Activated naive CD4-positive, alpha-beta T cell treated with anti-CD3 and anti-CD28 coated beads, Interleukin-2, amount 50 U/mL, for 72 hours (primary cell): ENCODE measurements around the gene EMP1. TPM values are rescaled to one million over a fixed set of nuclear protein-coding genes. Genes with fewer than 3 reads are reported as not detected.
"Not testable (repeated sequence)": the region's sequence is repeated elsewhere in the genome, so short reads cannot be mapped to it uniquely, and the experiment has no call there.

Experiments used
- ATAC-seq, 2 donors: fragments of 150-1000 bp; cut with Tn5 transposase; 2 replicates each; pipeline ENCODE4 v1.10.0; 2021; ENCODE audit warnings: mild to moderate bottlenecking in 2 of 2, moderate library complexity in 2 of 2
- DNase-seq, 2 donors: peaks; one replicate each; pipeline ENCODE4 v3.0.0; 2021 to 2022; ENCODE audit warnings: low spot score in 2 of 2
- H3K27ac Mint-ChIP-seq, 2 donors: one replicate each; pipeline ENCODE4 v1.8.0; 2022; ENCODE audit warnings: mild to moderate bottlenecking in 2 of 2, mixed read lengths in 2 of 2
- H3K36me3 Mint-ChIP-seq, 2 donors: one replicate each; pipeline ENCODE4 v1.8.0; 2022; ENCODE audit warnings: mixed read lengths in 2 of 2
- H3K9me3 Mint-ChIP-seq, 2 donors: one replicate each; pipeline ENCODE4 v1.8.0; 2022; ENCODE audit warnings: mixed read lengths in 2 of 2
- total RNA-seq, 2 donors: library from RNA; stranded (reverse); gene quantifications; one replicate each; pipeline ENCODE4 v1.2.3, GENCODE V29; 2022

EMP1 gene
- total RNA-seq, 2 donors from 2014 or later: 1.4 to 9.2 TPM

DNA sequence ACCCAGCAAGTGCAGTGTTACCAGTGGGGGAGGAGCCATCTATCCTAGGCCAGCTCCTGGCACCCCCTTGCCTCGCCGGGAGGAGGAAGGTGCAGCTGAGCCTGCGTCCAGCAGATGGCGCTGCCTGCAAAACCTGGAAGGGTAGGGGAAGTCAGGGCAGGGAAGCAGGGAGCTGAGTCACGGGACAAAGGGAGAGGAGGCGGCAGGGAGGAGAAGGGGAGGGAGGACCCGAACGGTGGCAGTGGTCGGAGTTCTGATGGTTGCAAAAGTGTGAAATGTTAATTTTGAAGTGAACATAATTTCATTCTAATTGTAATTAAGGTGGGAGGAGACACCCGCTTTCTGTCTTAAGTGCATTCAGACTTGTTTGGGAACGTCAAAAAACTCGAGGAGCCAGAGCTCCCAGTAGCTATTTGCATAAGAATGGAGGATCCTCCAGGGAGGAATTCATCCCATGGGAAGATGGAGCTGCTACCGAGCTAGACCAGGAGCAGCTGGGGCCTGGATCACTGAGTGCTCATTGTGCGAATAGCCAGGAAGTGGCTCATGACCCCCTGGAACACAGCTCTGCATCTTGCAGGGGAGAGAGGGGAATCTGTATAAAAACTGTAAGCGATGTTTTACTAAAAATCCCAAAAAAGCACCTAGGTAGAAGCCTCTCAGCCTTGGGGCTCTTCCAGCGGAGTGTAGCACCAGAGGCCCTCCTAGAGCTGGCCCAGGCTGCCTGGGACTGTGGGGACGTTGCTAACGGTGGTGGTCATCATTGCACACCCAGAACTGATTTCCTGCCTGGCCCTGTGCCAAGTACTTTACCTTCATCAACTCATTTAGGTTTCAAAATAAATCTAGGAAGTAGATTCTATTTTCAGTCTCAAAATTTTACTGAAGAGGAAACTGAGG is 59.5 kb downstream of the EMP1 start:
- no peaks in the 10 kb centered on the region for H3K36me3 Mint-ChIP-seq
- peak; percentile 84 to 87 for DNase-seq
- H3K9me3 Mint-ChIP-seq: no peaks in the 10 kb centered on the region
- ATAC-seq: peak; percentile 99
- peak overlapping the region in 1 of 2 donors; percentile 18 for H3K27ac Mint-ChIP-seq

DNA sequence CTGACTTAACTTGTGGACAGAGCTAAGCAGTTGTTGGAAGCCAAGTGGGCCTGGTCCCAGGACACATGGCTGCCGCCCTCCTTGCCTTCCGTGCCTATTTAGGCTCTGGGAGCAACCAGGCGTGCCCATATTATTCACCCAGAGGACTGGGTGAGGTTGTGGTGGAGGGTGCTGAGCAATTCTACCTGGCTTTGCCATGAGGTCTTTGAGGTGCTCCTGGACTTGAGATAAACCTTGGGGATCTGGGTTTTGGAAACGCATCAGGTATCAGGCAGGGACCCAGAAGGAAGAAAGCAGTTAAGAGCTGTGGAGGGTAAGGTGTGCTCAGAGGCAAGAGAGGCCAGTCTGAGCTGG is 60.1 kb downstream of the EMP1 start:
- peak overlapping the region in 1 of 2 donors; percentile 18 for H3K27ac Mint-ChIP-seq
- ATAC-seq: no peak
- H3K36me3 Mint-ChIP-seq: no peaks in the 10 kb centered on the region
- DNase-seq: no peak
- H3K9me3 Mint-ChIP-seq: no peaks in the 10 kb centered on the region

DNA sequence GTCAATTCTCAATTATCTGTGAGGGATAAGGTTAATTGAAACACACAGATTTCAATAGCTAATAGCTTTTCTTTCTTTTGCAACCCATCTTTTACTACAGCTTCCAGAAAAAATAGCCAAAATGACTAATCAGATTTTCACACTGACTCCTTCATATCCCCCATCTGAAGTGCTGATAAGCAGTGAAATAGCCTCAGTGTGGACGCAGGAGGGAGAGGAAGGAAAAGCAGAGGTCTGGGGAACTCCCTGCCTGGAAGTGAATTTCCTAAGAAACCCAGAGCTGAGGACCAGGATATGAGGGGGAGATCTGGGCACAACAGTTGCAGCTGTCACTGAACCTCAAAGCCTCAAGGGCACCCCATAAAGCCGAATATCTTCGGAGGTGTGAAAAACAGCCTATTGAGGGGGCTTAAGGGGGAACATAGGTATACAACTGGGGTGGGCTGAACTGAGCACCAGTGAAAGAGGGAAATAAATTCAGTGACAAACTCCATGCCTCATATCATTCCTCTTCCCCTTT is 60.9 kb downstream of the EMP1 start:
- ATAC-seq: no peak

DNA sequence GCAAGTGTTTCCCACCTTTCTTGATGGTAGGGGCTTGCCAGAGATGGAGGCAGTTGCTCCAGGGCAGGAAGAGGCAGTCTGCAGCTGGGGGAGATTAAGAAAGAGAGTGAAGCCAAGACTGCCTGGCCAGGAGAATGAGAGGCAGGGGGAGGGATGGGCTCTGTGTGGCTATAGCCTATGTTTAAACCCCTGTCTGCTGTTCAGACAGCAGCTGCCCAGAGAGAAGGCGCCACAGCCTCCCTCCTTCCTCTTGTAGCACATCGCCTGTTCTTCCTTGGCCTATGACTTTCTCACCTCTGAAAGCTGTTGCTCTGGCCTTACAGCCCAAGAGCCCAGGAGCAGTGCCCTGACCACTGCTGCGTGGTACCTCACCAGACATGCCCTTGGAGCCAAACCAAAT is 61.7 kb downstream of the EMP1 start:
- no peaks in the 10 kb centered on the region for H3K36me3 Mint-ChIP-seq
- ATAC-seq: no peak
- H3K9me3 Mint-ChIP-seq: no peaks in the 10 kb centered on the region
- DNase-seq: no peak
- H3K27ac Mint-ChIP-seq: no peak overlapping the region

More for the DNA sequence above, 60.9 kb downstream of the EMP1 start:
- no peak overlapping the region for H3K27ac Mint-ChIP-seq
- H3K36me3 Mint-ChIP-seq: no peaks in the 10 kb centered on the region
- H3K9me3 Mint-ChIP-seq: no peaks in the 10 kb centered on the region
- DNase-seq: no peak

DNA sequence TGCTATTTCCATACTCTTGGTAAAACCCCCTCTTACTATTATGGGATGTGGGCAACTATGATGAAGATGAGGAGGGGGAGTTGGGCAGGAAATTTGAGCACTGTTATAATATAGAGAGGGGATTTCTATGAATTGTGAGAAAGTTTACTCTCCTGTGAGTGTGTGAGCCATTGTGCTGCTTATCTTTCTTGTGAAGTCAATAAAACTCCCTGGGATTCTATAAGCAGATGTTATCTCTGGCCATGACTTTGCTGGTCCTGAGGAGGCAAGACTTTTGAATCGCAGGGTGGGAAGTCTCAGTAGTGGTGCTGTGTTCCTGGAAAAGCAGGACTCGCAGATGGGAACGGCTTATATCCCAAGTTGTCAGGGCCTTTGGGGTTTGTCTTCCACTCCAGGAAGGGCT is 62.2 kb downstream of the EMP1 start:
- DNase-seq: no peak

DNA sequence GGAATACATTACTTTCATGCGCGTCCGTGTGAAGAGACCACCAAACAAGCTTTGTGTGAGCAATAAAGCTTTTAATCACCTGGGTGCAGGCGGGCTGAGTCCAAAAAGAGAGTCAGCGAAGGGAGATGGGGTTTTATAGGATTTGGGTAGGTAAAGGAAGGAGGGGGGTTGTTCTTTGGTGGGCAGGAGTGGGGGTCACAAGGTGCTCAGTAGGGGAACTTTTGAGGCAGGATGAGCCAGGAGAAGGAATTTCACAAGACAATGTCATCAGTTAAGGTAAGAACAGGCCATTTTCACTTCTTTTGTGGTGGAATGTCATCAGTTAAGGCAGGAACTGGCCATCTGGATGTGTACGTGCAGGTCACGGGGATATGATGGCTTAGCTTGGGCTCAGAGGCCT is 63.1 kb downstream of the EMP1 start:
- H3K36me3 Mint-ChIP-seq, ATAC-seq, H3K9me3 Mint-ChIP-seq, DNase-seq: not testable (repeated sequence)
- peak overlapping the region in 1 of 2 donors; percentile 11 for H3K27ac Mint-ChIP-seq

More for the DNA sequence above, 62.2 kb downstream of the EMP1 start:
- Mint-ChIP-seq H3K36me3 (no peaks in the 10 kb centered on the region), H3K27ac (no peak overlapping the region), H3K9me3 (no peaks in the 10 kb centered on the region)
- ATAC-seq: no peak

DNA sequence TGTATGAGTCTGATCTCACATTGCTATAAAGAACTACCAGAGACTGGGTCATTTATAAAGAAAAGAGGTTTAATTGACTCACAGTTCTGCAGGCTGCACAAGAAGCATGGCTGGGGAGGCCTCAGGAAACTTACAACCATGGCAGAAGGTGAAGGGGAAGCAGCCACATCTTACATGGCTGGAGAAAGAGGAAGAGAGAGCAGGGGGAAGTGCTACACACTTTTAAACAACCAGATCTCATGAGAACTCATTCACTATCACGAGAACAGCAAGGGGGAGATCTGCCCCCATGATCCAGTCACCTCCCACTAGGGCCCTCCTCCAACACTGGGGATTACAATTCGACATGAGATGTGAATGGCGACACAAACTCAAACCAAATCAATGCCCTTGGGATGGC is 71.3 kb downstream of the EMP1 start:
- not testable (repeated sequence) for H3K9me3 Mint-ChIP-seq, H3K27ac Mint-ChIP-seq, ATAC-seq, H3K36me3 Mint-ChIP-seq, DNase-seq

DNA sequence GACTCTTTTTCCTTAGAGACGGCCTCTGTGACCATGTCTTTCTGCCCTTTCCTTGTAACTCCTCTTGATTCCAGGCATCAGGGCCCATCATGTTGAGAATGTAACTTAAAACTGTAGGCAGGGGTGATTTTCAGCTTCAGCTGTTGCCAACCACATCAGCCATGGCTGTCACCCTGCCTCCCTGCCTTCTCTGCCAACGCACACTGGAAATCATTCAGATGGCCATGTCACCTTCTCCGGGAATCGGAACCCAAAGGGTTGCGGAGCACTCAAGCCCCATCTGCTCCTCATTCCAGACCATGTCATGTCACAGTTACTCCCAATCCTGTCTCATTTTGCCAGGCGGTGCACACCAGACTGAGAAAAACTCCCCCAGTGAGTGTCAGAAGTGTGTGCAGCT is 72.1 kb downstream of the EMP1 start:
- Mint-ChIP-seq H3K27ac (no peak overlapping the region), H3K36me3 (no peaks in the 10 kb centered on the region), H3K9me3 (no peaks in the 10 kb centered on the region)
- no peak for DNase-seq
- ATAC-seq: no peak

Other genes starting within 250 kb of the EMP1 start
- not detected for gene GPRC5D, start 244.6 kb upstream of the EMP1 start, total RNA-seq
- gene HEBP1, start 196.5 kb upstream of the EMP1 start, total RNA-seq: 10 to 100 TPM; 25.0 to 34.2 TPM
- 10 to 100 TPM in 1 of 2 donors, 1 to 10 TPM in 1; 6.2 to 17.2 TPM for gene FAM234B, start 152.3 kb upstream of the EMP1 start, total RNA-seq
- not detected for gene GSG1, start 93.1 kb upstream of the EMP1 start, total RNA-seq